ENCODE measurements around the gene EXOSC10. TPM values are rescaled to one million over a fixed set of nuclear protein-coding genes. Genes with fewer than 3 reads are reported as not detected.
"Not testable (repeated sequence)": the region's sequence is repeated elsewhere in the genome, so short reads cannot be mapped to it uniquely, and the experiment has no call there.

EXOSC10 gene
- polyA plus RNA-seq, 2 of the 4 experiments (the other 2 are of a cell fraction), result 45.4 to 76.9 TPM

DNA sequence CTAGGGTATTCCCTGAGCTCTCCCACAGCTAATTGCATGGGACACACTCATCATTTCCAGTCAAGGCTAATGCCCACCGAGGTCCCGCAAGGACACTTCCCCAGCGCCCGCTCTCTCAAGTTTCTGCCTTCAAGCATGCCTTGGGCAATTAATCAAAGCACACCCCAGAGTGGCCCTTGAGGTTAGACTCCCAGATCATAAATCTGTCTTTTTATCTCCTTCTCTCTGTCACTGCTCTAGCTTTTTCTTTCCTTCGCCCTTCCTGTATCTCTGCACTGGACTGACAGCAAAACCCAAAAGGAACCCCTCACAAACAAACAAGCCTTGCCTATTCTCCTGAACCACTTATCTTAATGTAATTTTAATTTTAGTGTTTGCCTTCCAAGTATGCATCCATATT lies 7.9 kb upstream of the EXOSC10 start (continued):
- TF ChIP-seq, protein P1, sequence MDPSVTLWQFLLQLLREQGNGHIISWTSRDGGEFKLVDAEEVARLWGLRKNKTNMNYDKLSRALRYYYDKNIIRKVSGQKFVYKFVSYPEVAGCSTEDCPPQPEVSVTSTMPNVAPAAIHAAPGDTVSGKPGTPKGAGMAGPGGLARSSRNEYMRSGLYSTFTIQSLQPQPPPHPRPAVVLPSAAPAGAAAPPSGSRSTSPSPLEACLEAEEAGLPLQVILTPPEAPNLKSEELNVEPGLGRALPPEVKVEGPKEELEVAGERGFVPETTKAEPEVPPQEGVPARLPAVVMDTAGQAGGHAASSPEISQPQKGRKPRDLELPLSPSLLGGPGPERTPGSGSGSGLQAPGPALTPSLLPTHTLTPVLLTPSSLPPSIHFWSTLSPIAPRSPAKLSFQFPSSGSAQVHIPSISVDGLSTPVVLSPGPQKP (IDR thresholded peaks at IDR 0.05; ENCODE audit: low read depth, low read length), result no peak
- TF ChIP-seq EP300 (IDR thresholded peaks at IDR 0.05) (no peak), EHF (CRISPR knock-in tag; IDR thresholded peaks at IDR 0.05) (no peak)

DNA sequence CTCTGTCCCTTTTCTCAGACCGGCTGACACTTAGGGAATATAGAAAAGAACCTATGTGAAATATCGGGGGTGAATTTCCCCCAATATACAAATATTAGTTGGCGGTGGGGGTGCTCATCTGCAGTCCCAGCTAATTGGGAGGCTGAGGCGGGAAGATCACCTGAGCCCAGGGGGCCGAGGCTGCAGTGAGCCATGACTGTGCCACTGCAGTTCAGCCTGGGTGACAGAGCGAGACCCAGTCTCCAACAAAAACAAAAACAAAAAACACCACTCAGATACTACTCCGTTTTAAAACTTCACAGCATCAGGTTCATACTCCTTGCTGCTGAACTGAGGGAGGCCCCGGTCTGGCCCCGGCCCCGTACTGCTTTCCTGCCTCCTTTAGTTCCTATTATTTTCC lies 5.9 kb upstream of the EXOSC10 start:
- no peaks in the 10 kb centered on the region for H3K9me3 ChIP-seq
- DNase-seq (ENCODE audit: low read depth in 1 of 2, low spot score in 1 of 2) (no peak), FAIRE-seq (no peak), ATAC-seq (no peak)
- POLR2A ChIA-PET, result no interaction called here
- H3K27ac ChIP-seq, result no peak overlapping the region
- H3K4me2 ChIP-seq, result no peak overlapping the region
- H3K4me1 ChIP-seq, result no peaks in the 10 kb centered on the region
- H3K4me3 ChIP-seq, result no peak overlapping the region
- TF ChIP-seq HEYL (CRISPR knock-in tag; IDR thresholded peaks at IDR 0.05), result no peak
- TF ChIP-seq HOXA7 (CRISPR knock-in tag; IDR thresholded peaks at IDR 0.05), result no peak
- no peak for TF ChIP-seq ZSCAN20 (CRISPR knock-in tag; IDR thresholded peaks at IDR 0.05)
- no peak for TF ChIP-seq MAFK (IDR thresholded peaks at IDR 0.05; ENCODE audit: partially characterized antibody)
- no peak for TF ChIP-seq CBX8 (IDR thresholded peaks at IDR 0.05)
- no peak for TF ChIP-seq JUN (IDR thresholded peaks at IDR 0.05)
- WGBS (ENCODE audit: missing lambda C conversion rate), result 91% methylated on average over 10 of the region's 10 CpGs
- CTCF ChIA-PET, result no interaction called here

DNA sequence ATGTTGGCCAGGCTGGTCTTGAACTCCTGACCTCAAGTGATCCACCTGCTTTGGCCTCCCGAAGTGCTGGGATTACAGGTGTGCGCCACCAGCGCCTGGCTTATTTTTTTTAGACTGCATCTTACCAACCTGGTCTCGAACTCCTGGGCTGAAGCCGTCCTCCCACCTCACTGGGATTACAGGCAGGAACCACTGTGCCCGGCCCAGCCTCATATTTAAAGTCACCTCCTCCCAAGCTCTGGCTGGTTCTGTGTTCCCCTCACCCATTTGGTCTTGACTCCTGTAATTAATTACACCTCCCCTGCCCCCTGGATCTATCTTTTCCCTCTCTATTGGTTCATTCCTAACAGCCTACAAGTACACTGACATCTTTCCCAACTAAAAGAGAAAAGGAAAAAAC lies 1.7 kb upstream of the EXOSC10 start:
- FAIRE-seq, result no peak
- no peak for TF ChIP-seq HEYL (CRISPR knock-in tag; IDR thresholded peaks at IDR 0.05)
- TF ChIP-seq HOXB13 (CRISPR knock-in tag; IDR thresholded peaks at IDR 0.05; ENCODE audit: low read depth), result no peak
- TF ChIP-seq, protein P2, sequence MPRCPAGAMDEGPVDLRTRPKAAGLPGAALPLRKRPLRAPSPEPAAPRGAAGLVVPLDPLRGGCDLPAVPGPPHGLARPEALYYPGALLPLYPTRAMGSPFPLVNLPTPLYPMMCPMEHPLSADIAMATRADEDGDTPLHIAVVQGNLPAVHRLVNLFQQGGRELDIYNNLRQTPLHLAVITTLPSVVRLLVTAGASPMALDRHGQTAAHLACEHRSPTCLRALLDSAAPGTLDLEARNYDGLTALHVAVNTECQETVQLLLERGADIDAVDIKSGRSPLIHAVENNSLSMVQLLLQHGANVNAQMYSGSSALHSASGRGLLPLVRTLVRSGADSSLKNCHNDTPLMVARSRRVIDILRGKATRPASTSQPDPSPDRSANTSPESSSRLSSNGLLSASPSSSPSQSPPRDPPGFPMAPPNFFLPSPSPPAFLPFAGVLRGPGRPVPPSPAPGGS (IDR thresholded peaks at IDR 0.05), result no peak
- TF ChIP-seq POLR2AphosphoS2 (conservative IDR thresholded peaks at IDR 0.05; ENCODE audit: low read length), result no peak
- TF ChIP-seq FOSB (CRISPR knock-in tag; IDR thresholded peaks at IDR 0.05), result no peak
- TF ChIP-seq, protein P3, sequence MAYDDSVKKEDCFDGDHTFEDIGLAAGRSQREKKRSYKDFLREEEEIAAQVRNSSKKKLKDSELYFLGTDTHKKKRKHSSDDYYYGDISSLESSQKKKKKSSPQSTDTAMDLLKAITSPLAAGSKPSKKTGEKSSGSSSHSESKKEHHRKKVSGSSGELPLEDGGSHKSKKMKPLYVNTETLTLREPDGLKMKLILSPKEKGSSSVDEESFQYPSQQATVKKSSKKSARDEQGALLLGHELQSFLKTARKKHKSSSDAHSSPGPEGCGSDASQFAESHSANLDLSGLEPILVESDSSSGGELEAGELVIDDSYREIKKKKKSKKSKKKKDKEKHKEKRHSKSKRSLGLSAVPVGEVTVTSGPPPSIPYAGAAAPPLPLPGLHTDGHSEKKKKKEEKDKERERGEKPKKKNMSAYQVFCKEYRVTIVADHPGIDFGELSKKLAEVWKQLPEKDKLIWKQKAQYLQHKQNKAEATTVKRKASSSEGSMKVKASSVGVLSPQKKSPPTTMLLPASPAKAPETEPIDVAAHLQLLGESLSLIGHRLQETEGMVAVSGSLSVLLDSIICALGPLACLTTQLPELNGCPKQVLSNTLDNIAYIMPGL (CRISPR knock-in tag; IDR thresholded peaks at IDR 0.05; ENCODE audit: borderline replicate concordance), result no peak
- TF ChIP-seq, protein P4, sequence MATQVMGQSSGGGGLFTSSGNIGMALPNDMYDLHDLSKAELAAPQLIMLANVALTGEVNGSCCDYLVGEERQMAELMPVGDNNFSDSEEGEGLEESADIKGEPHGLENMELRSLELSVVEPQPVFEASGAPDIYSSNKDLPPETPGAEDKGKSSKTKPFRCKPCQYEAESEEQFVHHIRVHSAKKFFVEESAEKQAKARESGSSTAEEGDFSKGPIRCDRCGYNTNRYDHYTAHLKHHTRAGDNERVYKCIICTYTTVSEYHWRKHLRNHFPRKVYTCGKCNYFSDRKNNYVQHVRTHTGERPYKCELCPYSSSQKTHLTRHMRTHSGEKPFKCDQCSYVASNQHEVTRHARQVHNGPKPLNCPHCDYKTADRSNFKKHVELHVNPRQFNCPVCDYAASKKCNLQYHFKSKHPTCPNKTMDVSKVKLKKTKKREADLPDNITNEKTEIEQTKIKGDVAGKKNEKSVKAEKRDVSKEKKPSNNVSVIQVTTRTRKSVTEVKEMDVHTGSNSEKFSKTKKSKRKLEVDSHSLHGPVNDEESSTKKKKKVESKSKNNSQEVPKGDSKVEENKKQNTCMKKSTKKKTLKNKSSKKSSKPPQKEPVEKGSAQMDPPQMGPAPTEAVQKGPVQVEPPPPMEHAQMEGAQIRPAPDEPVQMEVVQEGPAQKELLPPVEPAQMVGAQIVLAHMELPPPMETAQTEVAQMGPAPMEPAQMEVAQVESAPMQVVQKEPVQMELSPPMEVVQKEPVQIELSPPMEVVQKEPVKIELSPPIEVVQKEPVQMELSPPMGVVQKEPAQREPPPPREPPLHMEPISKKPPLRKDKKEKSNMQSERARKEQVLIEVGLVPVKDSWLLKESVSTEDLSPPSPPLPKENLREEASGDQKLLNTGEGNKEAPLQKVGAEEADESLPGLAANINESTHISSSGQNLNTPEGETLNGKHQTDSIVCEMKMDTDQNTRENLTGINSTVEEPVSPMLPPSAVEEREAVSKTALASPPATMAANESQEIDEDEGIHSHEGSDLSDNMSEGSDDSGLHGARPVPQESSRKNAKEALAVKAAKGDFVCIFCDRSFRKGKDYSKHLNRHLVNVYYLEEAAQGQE (IDR thresholded peaks at IDR 0.05), result no peak
- no peak for TF ChIP-seq KDM5A (IDR thresholded peaks at IDR 0.05)
- TF ChIP-seq KDM1A (IDR thresholded peaks at IDR 0.05; ENCODE audit: low read depth), result no peak
- TF ChIP-seq CHD2 (IDR thresholded peaks at IDR 0.05; ENCODE audit: low read length, partially characterized antibody), result no peak
- no peak for TF ChIP-seq CHD4 (IDR thresholded peaks at IDR 0.05; ENCODE audit: borderline replicate concordance)
- TF ChIP-seq MYC (IDR thresholded peaks at IDR 0.05; ENCODE audit: borderline replicate concordance, low read length), result no peak
- TF ChIP-seq, protein P5, sequence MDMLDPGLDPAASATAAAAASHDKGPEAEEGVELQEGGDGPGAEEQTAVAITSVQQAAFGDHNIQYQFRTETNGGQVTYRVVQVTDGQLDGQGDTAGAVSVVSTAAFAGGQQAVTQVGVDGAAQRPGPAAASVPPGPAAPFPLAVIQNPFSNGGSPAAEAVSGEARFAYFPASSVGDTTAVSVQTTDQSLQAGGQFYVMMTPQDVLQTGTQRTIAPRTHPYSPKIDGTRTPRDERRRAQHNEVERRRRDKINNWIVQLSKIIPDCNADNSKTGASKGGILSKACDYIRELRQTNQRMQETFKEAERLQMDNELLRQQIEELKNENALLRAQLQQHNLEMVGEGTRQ (IDR thresholded peaks at IDR 0.05), result no peak
- no peak for TF ChIP-seq CEBPB (IDR thresholded peaks at IDR 0.05)
- TF ChIP-seq MAFK (IDR thresholded peaks at IDR 0.05; ENCODE audit: partially characterized antibody), result no peak
- no peak for TF ChIP-seq EHF (CRISPR knock-in tag; IDR thresholded peaks at IDR 0.05)
- TF ChIP-seq JUNB (IDR thresholded peaks at IDR 0.05), result no peak
- ChIA-PET POLR2A (no interaction called here), CTCF (interaction anchor here (1.0 kb wide), 1 partner anchor 9 kb away, joined by 3 read pairs; no protein-coding TSS in a partner anchor)
- H3K4me3 ChIP-seq, result no peak overlapping the region
- H3K4me1 ChIP-seq, result peaks cover 8% of the 10 kb centered on the region; the same call in 2 of the 3 replicates
- no peak overlapping the region for H3K27ac ChIP-seq
- no peaks in the 10 kb centered on the region for H3K9me3 ChIP-seq
- WGBS (ENCODE audit: missing lambda C conversion rate), result 95% methylated on average over 6 of the region's 6 CpGs
- no peak for DNase-seq (ENCODE audit: low read depth in 1 of 2, low spot score in 1 of 2)
- ATAC-seq, result no peak
- no peak overlapping the region for H3K4me2 ChIP-seq

DNA sequence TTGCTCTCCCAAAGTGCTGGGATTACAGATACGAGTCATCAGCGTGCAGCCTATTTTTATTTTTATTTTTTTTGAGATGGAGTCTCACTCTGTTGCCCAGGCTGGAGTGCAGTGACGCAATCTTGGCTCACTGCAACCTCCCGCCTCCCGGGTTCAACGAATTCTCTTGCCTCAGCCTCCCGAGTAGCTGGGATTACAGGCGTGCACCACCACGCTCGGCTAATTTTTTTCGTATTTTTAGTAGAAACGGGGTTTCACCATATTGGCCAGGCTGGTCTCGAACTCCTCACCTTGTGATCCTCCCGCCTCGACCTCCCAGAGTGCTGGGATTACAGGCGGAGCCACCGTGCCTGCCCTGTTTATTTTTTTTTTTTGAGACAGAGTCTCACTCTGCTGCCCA lies 1.1 kb upstream of the EXOSC10 start:
- H3K4me2 ChIP-seq; POLR2A ChIA-PET; H3K4me3 ChIP-seq; H3K4me1 ChIP-seq; ATAC-seq; H3K9me3 ChIP-seq; CTCF ChIA-PET; DNase-seq (ENCODE audit: low read depth in 1 of 2, low spot score in 1 of 2); FAIRE-seq; H3K27ac ChIP-seq: not testable (repeated sequence)
- 93% methylated on average over 17 of the region's 17 CpGs for WGBS (ENCODE audit: missing lambda C conversion rate)

Data from A549 (cell line).